ENCODE data around the gene CEP95.

The CEP95 gene

GRCh38 chr17:64505340-64506200, 1.2 kb upstream of the CEP95 start:
- DNase-seq (ENCODE audit: low read depth), result peak; percentile 89
- TF ChIP-seq CTCF (IDR thresholded peaks at IDR 0.05; ENCODE audit: low read depth, low read length) (no peak), POLR2A (IDR thresholded peaks at IDR 0.05; ENCODE audit: extremely low read depth, insufficient read length) (peak; percentile 47), MYC (IDR thresholded peaks at IDR 0.05; ENCODE audit: low read depth, low read length) (peak; percentile 98)
- TF ChIP-seq, protein P1, sequence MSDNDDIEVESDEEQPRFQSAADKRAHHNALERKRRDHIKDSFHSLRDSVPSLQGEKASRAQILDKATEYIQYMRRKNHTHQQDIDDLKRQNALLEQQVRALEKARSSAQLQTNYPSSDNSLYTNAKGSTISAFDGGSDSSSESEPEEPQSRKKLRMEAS (IDR thresholded peaks at IDR 0.05; ENCODE audit: low read depth, low read length), result peak; percentile 93

GRCh38 chr17:64506201-64506575, 589 bp upstream of the CEP95 start, which contains the start of gene DDX5:
TSS of gene DDX5 (minus strand) at chr17:64506289. CDS start at chr17:64506119, 170 bp downstream.
- peak within 1 kb of the TSS; percentile 99 for H3K4me3 ChIP-seq (ENCODE audit: low read depth, low read length)
- TF ChIP-seq, protein P1 (IDR thresholded peaks at IDR 0.05; ENCODE audit: low read depth, low read length), result peak; percentile 28; the same call in 1 of the 2 replicates
- TF ChIP-seq MYC (IDR thresholded peaks at IDR 0.05; ENCODE audit: low read depth, low read length) (peak; percentile 87), POLR2A (IDR thresholded peaks at IDR 0.05; ENCODE audit: extremely low read depth, insufficient read length) (peak; percentile 99), CTCF (IDR thresholded peaks at IDR 0.05; ENCODE audit: low read depth, low read length) (no peak)
- no peak for DNase-seq (ENCODE audit: low read depth)

More at GRCh38 chr17:64505340-64506200, 1.2 kb upstream of the CEP95 start:
- H3K4me3 ChIP-seq (ENCODE audit: low read depth, low read length), result peak overlapping the region; percentile 99

GRCh38 chr17:64507413-64507782, 621 bp downstream of the CEP95 start:
- peak; percentile 80 for DNase-seq (ENCODE audit: low read depth)
- TF ChIP-seq, protein P1 (IDR thresholded peaks at IDR 0.05; ENCODE audit: low read depth, low read length), result no peak
- no peak for TF ChIP-seq POLR2A (IDR thresholded peaks at IDR 0.05; ENCODE audit: extremely low read depth, insufficient read length)
- TF ChIP-seq CTCF (IDR thresholded peaks at IDR 0.05; ENCODE audit: low read depth, low read length), result peak; percentile 43
- TF ChIP-seq MYC (IDR thresholded peaks at IDR 0.05; ENCODE audit: low read depth, low read length), result no peak
- peak overlapping the region; percentile 99 for H3K4me3 ChIP-seq (ENCODE audit: low read depth, low read length)

- TF ChIP-seq, protein P1 (IDR thresholded peaks at IDR 0.05; ENCODE audit: low read depth, low read length), result no peak
- no peak for TF ChIP-seq CTCF (IDR thresholded peaks at IDR 0.05; ENCODE audit: low read depth, low read length)
- TF ChIP-seq MYC (IDR thresholded peaks at IDR 0.05; ENCODE audit: low read depth, low read length), result no peak
- TF ChIP-seq POLR2A (IDR thresholded peaks at IDR 0.05; ENCODE audit: extremely low read depth, insufficient read length), result no peak
- peak overlapping the region; percentile 99 for H3K4me3 ChIP-seq (ENCODE audit: low read depth, low read length)
- DNase-seq (ENCODE audit: low read depth), result no peak
Observed at GRCh38 chr17:64508683-64509082, 1.9 kb downstream of the CEP95 start.

DNA sequence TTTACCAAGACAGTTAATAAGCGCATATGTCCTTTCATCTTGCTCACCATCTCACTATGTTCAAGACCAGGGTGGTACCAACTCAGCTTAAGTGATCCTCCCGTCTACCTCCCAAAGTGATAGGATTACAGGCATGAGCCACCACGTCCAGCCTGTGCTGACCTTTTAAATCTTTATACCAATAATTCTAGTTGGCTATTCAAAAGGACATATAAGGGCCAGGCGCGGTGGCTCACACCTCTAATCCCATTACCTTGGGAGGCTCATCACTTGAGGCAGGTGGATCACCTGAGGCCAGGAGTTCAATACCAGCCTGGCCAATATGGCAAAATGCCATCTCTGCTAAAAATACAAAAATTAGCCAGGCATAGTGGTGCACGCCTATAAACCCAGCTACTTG, 2.4 kb downstream of the CEP95 start:
- TF ChIP-seq POLR2A (IDR thresholded peaks at IDR 0.05; ENCODE audit: extremely low read depth, insufficient read length), result no peak
- no peak for TF ChIP-seq MYC (IDR thresholded peaks at IDR 0.05; ENCODE audit: low read depth, low read length)
- TF ChIP-seq, protein P1 (IDR thresholded peaks at IDR 0.05; ENCODE audit: low read depth, low read length), result no peak
- TF ChIP-seq CTCF (IDR thresholded peaks at IDR 0.05; ENCODE audit: low read depth, low read length), result no peak
- no peak for DNase-seq (ENCODE audit: low read depth)
- peak overlapping the region; percentile 34 for H3K4me3 ChIP-seq (ENCODE audit: low read depth, low read length)

All from NB4 (cell line).